GM18520 (cell line): Measurements from ENCODE around the gene PHF8.

ENCODE experiments used
- ATAC-seq: cut with Tn5 transposase; IDR thresholded peaks from one replicate; pipeline ENCODE4 v1.9.1; 2021; ENCODE audit not compliant: unreplicated experiment

Gene PHF8

DNA sequence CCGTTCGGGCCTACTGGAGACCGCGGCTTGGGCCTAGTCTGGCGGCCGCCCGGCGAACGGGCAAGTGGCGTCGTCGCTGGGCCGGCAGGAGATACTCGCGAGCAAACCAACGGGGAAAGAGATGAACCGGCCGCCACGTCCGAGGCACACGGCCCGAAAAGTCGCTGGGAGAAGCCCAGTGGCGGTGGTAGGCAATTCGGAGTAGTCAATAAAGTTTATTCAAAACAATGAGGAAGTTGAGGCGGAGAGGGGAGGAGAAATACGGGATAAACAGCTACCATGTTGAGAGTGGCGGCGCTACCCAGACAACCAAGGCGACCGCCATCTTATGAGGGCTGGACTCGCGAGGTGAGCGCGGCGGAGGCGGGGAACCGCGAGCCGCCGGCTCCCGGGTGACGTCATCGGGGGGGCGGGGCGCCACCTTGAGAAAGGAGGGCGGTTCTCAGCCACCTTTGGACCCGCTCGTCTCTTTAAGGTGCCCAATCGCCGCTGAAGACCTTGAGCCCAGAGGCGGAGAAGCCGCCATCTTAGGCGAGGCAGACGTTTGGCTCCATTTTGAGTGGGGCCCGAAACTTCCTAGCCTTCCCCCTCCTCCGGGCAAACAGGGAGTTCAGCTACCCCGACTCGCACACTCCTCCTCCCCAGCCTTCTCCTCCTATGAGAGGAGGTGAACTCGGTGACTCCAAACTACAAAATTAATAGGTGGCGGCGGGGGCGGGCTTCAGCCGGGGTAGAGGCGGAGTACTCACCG, at the start of gene PHF8:
TSS of gene PHF8 (minus strand) at position 348 of the 751 bp plus-strand sequence. CDS start 1,745 bp downstream, outside the sequence.
- peak; percentile 88 for ATAC-seq

DNA sequence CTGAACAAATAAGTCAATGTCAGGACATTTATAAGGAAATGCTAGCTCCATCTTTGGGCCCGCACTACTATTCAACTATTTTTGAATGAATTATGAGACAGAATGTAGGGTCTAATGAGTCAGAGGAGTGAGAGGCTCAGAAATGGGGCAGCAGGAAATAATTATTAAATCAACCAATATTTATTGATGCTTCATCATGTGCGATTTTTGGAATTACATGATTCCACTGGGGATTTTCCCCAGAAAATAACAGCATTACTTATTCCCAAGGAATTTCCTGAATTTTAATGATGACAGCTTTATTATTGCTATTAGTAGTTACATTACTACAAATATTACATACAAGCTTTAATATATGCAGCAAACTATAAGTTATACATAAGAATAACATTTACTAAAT, 49.3 kb upstream of the PHF8 start:
- no peak for ATAC-seq

DNA sequence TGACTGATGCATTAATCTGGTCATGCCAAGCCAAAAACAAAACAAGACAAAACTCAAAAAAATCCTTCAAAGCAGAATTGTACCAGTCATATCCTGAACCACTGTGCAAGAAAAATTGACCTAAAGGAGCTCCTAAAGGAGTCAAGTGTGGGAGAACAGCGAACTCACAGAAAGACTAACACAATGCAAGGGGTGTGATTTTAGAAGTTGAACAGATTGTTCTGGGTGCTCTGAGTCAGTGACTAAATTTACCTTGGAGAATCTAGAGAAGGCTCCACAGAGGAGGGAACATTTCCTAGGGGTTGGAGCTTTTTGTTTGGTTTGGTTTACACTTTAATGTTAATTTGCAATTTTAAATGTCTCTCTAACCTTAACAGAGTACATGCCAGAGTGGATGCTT, 48.9 kb upstream of the PHF8 start:
- ATAC-seq = no peak

DNA sequence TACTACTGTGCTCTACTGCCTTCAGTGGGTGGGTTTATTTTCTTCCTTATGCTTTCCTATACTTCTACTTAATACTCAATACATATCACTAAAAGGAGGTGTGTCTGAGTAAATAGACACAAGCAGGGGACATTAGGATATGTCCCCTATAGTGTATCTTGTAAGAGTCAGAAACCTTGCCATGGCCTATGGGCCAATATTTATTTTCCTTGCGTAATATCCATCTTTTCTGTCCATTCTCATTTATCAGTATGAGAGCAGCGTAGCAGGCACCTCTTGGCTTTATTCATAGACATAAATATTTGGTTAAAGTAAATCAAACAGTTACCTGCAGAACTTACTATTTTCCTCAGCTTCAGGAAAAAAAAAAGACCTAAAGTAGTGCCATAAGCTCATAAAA, 46.6 kb upstream of the PHF8 start:
- no peak for ATAC-seq

DNA sequence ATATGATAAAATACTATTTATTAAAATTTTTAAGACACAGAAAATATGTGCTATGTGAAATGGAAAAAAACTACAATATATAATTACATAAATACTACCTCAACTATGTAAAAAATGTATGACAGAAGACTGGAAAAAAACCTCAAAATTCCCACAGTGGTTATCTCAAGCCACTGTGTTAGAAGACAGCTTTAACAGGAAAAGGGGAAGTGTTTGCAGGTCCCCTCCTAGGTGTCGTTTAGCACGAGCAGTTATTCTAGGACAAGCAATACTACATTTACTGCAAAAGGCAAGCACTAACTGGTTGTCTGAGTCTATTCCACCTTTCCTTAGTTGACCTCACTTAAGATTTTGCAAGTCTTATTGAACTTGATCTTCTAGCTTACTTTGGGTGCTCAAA, 44.9 kb upstream of the PHF8 start:
- ATAC-seq = no peak

- no peak for ATAC-seq
These were observed 43.4 kb upstream of the PHF8 start for GRCh38 chrX:54087661-54088060.

GRCh38 chrX:54085666-54086065, 41.4 kb upstream of the PHF8 start:
- no peak for ATAC-seq

DNA sequence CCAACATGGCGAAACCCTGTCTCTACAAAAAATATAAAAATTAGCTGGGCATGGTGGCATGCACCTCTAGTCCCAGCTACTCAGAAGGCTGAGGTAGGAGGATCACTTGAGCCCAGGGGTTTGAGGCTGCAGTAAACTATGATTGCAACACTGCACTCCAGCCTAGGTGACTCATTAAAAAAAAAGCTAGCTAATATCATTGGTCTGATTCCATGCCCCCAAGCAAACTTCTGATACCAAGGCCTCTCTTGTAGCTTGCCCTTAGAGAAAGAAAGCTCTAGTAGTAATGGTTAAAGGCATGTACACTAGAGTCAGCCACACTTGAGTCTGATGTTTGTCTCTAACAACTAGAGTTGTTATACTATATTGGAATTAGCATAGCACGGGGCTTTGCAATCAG, 32.6 kb upstream of the PHF8 start:
- ATAC-seq = no peak

DNA sequence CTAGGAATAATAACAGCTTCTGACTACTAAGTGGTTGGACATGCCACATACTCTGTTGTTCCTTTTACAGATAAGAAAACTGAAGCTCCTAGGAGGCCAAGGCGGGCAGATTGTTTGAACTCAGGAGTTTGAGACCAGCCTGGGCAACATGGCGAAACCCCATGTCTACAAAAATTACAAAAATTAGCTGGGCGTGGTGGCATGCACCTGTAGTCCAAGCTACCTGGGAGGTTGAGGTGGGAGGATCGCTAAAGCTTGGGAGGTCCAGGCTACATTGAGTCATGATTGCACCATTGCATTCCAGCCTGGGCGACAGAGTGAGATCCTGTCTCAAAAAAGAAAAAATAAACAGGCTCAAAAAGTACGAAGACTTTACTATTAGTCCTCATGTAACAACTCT, 30.6 kb upstream of the PHF8 start:
- ATAC-seq = no peak

- ATAC-seq = no peak
These were observed 23.5 kb upstream of the PHF8 start for GRCh38 chrX:54067766-54068165.

- ATAC-seq = no peak
These were observed 22.6 kb upstream of the PHF8 start for GRCh38 chrX:54066841-54067240.

GRCh38 chrX:54064564-54064963, 20.3 kb upstream of the PHF8 start:
- ATAC-seq = no peak

GRCh38 chrX:54063361-54063760, 19.1 kb upstream of the PHF8 start:
- ATAC-seq = no peak

GRCh38 chrX:54049801-54050200, 5.5 kb upstream of the PHF8 start:
- no peak for ATAC-seq

DNA sequence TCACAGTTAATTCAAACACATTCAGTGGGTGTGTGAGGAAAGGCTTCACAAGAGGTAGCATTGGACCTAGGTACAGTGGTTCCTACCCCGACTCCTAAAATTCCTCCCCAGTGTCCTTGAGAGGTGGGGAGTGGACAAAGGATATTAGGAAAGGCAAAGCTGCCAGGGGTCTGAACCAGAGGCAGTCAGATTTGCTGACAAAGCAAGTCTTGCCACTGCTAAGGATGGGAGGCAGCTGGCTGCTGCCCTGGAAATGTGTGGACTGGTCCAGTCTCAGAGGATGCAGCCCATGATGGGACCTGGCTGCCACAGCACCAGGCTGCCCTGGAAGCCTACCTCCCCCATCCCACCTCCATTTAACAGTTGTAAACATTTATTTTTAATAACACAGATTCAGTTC, 4.1 kb upstream of the PHF8 start:
- no peak for ATAC-seq

DNA sequence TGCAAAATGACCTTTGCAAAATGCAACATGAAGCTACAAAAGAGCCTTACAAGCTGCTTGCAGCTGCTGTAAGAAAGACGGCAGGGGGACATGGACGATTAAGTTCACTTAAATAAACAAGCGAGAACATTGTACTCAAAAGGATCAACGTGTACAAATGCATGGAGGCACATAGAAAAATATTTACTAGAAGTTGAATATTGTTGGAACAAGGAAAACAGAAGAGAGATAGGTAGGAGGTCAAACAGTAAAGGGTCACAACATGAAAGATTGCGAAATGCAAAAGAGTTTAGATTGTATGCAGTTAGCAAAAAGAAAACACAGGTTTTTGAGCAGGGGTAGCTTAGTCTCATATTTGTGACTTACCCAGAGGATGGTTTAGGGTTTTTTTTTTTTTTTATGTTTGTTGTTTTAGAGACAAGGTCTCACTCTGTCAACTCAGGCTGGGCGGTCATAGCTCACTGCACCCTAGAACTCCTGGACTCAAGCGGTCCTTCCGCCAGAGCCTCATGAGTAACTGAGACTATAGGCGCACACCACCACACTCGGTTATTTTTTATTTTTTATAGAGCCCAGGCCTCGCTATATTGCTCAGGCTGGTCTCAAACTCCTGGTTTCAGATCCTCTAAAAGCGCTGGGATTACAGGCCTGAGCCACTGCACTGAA, 1.4 kb upstream of the PHF8 start:
- no peak for ATAC-seq

GRCh38 chrX:54044877-54045338, 635 bp upstream of the PHF8 start:
- no peak for ATAC-seq

GRCh38 chrX:54043541-54044125, 640 bp downstream of the PHF8 start:
- peak; percentile 6 for ATAC-seq

DNA sequence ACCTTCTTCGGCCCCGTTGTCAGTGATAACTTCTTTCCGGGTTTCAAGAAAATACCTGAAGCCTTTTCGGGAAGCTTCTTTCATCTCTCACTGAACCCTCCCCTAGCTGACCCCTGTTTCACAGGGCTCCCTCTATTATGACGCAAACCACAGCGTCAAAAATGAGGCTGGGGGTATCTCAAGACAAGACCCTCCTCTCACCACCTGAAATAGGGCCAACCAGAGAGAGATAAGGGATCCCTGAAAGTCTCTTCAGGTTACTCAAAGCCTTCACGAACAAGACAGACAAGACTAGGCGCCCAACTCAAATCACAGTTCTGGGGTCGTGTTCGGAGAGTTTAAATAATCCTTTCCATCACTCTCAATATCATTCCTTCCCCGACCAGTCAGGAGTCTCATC, 1.2 kb downstream of the PHF8 start:
- ATAC-seq = no peak

DNA sequence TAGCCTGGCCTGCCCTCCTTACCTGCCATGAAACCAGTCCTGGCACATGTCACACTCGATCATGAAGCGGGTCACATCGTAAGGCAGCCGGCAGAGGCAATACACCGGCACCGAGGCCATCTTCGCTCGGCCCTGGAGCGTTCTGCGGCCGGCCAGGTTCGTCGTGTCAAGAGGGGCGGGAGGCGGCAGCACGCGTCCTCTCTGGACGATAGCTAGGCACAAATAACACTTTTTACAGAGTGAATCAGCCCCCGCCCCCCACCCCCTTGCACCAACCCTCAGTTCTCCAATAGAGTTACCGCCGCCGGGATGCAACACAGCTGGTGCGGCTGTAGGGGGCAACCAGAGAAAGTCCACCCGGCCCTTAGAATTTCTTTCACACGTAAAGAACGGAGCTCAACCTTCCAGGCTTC, 1.7 kb downstream of the PHF8 start:
- ATAC-seq = no peak

GRCh38 chrX:54030329-54030728, 13.9 kb downstream of the PHF8 start:
- ATAC-seq = no peak

DNA sequence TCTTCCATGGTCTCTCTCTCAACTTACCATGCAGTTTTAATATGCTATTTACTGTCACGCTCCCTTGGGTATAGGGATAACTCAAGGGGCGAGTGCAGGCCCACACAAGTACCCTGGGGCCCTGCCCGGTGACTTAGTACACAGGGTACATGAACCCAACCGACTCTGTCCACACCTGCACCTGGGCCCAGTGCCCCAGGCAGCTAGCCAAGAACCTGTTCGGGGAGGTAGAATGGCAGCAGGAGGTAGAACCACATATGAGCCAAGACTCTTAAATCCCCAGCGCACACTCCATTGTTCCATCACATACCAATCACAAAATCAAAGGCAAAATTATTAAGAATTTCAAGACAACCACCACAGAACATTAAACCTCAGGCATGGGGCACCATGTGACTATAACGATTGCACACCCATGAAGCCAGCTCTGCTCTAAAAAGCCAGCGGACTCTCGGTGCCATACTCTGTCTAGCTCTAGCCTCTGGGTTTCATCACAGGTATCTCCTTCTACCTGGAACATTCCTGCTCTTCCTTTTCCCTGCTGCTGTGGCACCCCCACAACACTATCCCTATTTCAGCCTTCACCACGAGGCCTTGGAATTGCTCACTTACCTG, 14.6 kb downstream of the PHF8 start:
- no peak for ATAC-seq
